Effector CD4-positive, alpha-beta T cell (primary cell): ENCODE results near the gene DCLK2.

ENCODE experiments used
- DNase-seq: peaks from one replicate; pipeline ENCODE4 v3.0.0-alpha.2; 2020

Gene DCLK2

DNA sequence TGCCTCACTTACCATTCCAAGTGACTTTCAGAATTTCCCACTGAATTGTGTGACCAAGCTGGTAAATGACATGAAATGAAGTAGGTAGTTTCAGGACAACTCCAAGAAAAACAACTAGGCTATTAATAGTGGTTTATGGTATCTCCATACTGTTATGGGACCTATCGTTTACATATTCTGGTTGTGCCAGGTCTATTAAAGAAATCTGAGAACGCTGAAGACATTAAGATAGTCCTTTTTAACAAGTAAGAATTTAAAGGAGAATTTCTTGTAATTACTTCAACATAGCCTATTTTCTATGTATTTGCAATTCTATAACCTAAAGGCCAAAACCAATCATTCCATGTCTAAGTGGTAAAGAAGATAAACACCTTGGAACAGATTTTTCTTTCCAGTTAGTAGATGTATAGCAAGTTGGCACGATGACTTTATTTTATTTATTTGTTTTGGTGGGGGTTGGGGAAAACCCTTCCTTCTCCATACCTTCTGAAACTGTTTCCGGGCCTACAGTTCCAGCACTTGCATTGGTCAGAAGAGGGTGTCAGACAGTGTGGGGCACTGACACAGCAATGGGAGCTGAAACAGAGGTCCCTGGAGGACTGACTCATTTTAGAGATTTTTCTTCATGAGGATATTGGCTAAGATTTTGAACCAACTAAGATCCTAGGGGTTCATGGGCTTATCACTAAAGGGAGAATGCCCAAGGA lies 7.6 kb upstream of the DCLK2 start:
- DNase-seq, result no peak

DNA sequence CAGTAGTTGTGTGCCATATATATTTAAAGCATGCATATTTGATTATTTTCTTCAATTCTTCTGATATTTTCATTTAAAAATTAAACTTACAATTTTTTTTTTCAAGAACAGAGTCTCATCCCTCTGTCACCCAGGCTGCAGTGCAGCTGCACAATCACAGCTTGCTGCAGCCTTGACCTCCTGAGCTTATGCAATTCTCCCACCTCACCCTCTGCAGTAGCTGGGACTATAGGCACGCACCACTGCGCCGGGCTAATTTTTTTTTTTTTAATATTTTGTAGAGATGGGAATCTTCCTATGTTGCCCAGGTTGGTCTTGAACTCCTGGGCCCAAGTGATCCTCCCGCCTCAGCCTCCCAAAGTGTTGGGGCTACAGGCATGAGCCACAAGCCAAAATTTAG lies 5.8 kb upstream of the DCLK2 start:
- no peak for DNase-seq

- DNase-seq, result no peak
These were observed 5.1 kb upstream of the DCLK2 start for GRCh38 chr4:150072906-150073714.

- DNase-seq, result no peak
These were observed 4.2 kb upstream of the DCLK2 start for GRCh38 chr4:150074064-150074463.

DNA sequence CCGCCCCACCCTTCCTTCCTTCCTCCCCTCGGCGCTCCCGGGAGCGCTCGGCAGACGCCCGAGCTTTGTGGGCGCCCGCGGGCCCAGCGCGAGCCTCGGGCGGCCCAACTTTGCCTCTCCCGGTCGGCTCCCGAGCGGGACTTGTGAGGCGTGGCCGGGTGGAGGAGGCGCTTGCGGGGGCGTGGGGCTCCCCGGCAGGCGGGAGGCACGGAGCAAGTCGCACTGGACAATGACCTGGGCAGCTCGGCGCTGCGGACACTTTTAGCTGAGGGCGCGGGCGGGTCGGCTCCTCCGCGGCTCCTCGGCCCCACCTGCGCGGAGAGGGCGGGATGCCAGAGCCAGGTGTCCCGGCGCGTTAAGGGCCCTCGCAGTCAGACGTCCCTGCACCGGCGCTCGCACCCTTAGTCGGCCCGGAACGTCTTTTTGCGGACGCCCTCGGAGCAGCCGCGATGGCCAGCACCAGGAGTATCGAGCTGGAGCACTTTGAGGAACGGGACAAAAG lies 385 bp downstream of the DCLK2 start:
- no peak for DNase-seq

GRCh38 chr4:150079081-150079581 lies 886 bp downstream of the DCLK2 start:
- no peak for DNase-seq

- no peak for DNase-seq
These were observed 2.1 kb downstream of the DCLK2 start for GRCh38 chr4:150080337-150080736.

DNA sequence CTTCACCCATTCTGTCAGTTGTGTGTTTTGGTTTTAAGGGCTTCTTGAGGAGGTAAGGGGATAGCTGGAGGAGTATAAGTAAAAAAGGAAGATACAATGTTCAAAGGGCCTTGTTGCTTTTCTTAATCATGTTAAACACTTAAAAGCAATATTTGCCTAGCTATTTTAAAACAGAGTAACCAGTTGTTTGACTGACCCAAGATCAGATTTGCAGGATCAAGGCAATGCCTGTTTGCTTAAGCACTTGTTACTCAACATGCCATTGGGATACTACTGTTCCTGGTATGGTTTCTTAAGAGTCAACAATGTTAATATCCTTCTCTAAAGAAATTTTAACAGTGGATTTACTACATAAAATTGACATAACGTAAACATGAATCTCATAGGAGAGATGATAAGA lies 2.6 kb downstream of the DCLK2 start:
- DNase-seq, result no peak

- no peak for DNase-seq
These were observed 4.0 kb downstream of the DCLK2 start for GRCh38 chr4:150082241-150082640.

DNA sequence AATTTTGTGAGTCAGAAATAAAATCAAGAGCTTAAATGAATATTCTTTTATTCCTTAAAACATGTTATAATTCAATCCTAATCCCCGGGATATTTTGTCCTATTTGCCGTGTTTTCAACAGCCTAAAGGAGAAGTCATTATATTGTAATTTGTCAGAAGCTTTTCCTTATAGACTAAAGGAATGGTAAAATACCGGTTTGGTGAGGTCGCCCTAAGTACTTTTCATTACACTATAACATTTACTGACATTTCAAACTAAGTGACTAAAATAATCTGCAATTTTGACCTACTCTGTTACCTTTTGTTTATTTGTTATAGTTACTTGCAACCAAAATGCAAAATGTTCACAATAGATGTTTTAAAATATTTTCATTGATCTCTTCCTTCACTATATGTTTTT lies 8.8 kb downstream of the DCLK2 start:
- no peak for DNase-seq

- DNase-seq, result no peak
These were observed 11.5 kb downstream of the DCLK2 start for GRCh38 chr4:150089732-150090131.

DNA sequence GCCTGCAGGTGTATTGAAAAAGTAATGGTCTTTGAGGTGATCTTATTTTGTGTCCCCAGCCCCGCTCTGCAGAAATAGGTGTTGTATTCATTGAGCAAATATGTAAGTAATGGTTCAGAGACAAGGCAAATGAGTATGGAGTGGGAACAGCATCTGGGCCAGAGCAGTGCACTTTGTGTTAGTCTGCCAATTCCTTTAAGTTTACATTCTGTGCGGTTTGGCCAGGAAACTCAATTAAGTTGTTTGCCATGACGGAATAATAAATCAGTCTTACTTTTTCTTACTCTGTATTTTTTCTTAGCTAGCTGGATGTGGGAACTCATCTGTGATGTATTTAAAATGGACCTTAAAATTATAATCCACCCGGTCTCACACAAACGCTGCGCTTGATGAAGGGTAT lies 12.6 kb downstream of the DCLK2 start:
- DNase-seq, result no peak

DNA sequence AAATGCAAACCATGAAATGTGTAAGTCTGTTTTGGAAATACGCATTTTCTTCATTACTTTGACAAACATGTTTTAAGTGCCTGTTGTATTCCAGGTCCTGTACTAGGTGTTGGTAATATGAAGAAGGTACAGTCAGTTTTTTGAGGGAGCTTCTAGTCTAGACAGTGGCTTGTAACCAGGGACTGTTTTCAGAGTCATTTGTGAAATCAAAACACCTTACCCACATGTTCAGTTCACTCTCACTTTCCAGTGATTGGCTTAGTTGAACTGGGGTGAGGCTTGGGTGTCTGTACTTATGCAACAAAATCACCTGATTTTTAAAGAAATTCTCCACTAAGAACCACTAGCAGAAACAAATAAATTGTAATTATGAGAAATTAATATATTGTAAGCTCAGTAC lies 16.4 kb downstream of the DCLK2 start:
- DNase-seq, result no peak

DNA sequence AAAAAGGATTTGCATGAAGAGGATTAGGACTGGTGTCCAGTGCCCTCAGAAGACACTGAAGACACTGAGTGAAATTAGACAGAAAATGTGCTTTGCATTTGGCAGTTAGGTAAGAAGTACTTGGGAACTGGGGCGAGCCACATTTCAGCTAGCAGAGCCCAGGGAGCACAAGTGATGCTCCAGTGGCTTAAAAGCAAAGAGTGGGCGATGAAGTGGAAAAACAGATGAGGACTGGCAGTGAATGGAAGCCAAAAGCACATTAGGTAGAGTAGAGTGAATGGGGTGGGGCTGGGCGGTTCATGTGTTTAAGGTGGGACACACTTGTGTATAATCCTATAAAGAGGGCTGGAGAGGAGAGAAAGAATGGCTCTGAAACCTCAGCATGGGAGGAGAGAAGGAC lies 18.4 kb downstream of the DCLK2 start:
- DNase-seq, result no peak

GRCh38 chr4:150098214-150098613 lies 20.0 kb downstream of the DCLK2 start:
- DNase-seq, result no peak

DNA sequence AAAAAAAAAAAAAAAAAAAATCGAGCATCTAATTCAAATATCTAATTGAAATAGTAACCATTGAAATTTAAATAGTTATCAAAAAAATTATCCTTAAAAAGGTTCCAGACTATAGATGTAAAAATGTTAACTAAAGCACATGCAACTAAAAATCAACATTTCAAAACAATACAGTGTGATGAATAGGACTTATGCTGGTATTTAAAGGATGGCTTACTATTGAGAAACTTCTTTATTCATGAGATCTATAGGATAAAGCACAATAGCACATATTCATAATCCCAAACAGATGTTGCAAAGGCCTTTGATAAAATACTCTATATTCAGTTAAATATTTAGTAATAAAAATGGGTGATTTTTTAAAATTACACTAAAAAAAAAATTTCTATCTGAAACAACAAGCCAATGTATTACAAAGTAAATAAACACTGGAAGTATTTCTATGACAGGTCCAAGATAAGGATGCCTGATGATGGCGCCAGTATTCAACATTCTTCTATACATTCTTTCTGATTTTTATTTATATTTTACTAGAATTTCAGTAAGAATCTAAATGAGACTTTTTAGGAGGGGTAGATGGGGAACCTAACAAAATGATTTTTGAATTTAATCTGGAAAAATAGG lies 26.3 kb downstream of the DCLK2 start:
- DNase-seq, result no peak

DNA sequence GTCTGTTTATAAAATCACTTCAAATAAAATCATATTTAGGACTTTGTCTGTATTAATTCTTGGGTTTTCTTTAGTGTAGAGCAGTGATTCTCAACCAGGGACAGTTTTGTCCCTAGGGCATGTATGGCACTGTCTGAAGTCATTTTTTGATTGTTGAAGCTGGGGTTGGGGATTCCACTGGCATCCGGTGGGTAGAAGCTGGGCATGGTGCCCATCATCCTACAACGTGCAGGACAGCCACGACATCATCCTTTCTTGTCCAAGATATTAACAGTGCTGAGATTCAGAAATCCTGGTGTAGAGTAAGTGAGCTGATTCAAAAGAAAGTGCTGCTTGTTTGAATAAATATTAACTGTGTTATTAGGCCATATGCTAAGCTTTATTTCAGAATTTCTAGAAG lies 28.6 kb downstream of the DCLK2 start:
- DNase-seq, result no peak

GRCh38 chr4:150108691-150109090 lies 30.4 kb downstream of the DCLK2 start:
- DNase-seq, result no peak

- DNase-seq, result no peak
These were observed 36.4 kb downstream of the DCLK2 start for GRCh38 chr4:150114641-150115040.

- no peak for DNase-seq
These were observed 37.6 kb downstream of the DCLK2 start for GRCh38 chr4:150115851-150116250.

GRCh38 chr4:150116506-150116905 lies 38.3 kb downstream of the DCLK2 start:
- no peak for DNase-seq

GRCh38 chr4:150117094-150117493 lies 38.8 kb downstream of the DCLK2 start:
- DNase-seq, result no peak

DNA sequence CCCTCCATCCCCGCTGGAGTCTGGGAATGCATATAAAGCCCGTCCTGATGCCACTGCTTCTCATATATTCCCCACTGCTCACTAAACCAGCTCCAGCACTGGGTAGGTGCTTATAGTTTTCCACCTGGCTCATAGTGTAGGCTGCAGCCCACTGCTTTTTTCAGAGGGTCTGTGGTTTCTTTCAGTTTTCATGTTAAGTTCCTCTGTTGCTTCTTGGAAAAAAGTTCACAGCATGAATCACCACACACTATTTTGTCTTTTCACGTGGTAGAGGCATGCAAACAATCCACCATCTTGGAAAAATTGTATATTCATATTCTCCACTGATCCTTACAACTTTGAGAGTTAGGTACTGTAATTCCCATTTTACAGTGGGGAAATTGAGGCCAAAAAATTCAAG lies 39.4 kb downstream of the DCLK2 start:
- DNase-seq, result no peak

- no peak for DNase-seq
These were observed 41.2 kb downstream of the DCLK2 start for GRCh38 chr4:150119492-150119891.
